H1 (cell line): ENCODE measurements around the gene PLIN4. TPM values are rescaled to one million over a fixed set of nuclear protein-coding genes. Genes with fewer than 3 reads are reported as not detected.
"Not testable (repeated sequence)": the region's sequence is repeated elsewhere in the genome, so short reads cannot be mapped to it uniquely, and the experiment has no call there.

Experiments
- CTCF ChIA-PET: fragments of 300-600 bp; sonication (Branson Sonifier 250); formaldehyde crosslinking; loops from one replicate; lab custom pipeline; 2021; ENCODE audit not compliant: partially characterized antibody; lab: Charles Lee
- POLR2A ChIA-PET: fragments of 300-600 bp; sonication (Branson Sonifier 250); formaldehyde crosslinking; loops from one replicate; lab custom pipeline; 2021; ENCODE audit warnings: inconsistent platforms; ENCODE audit not compliant: partially characterized antibody; lab: Charles Lee
- DNase-seq, 2 experiments: peaks; one replicate each; pipeline versions ENCODE4 v3.0.0 to v3.0.0-alpha.2; 2010 to 2022; ENCODE audit warnings: low spot score in 2 of 2, low read depth in 1 of 2, mixed read lengths in 1 of 2
- FAIRE-seq: peaks from 2 replicates; lab custom pipeline; 2011; peaks lifted over from hg19 to GRCh38; lab: Jason Lieb, UNC
- H2AFZ ChIP-seq: 2 replicates; pipeline ENCODE4 v1.8.1; 2012; ENCODE audit warnings: low read length, inconsistent platforms
- H2AK5ac ChIP-seq: 2 replicates; pipeline ENCODE4 v1.6.1; 2013; ENCODE audit warnings: low read depth, low read length
- H2BK120ac ChIP-seq: replicated peaks from 2 replicates; pipeline ENCODE3; 2013; ENCODE audit warnings: low read depth, low read length, inconsistent platforms
- H2BK12ac ChIP-seq: 2 replicates; pipeline ENCODE4 v1.6.1; 2013; ENCODE audit warnings: low read depth, low read length
- H2BK15ac ChIP-seq: 2 replicates; pipeline ENCODE4 v1.6.1; 2013; ENCODE audit warnings: low read length
- H2BK20ac ChIP-seq: 2 replicates; pipeline ENCODE4 v1.6.1; 2013; ENCODE audit warnings: low read length
- H2BK5ac ChIP-seq: 2 replicates; pipeline ENCODE4 v1.6.1; 2013; ENCODE audit warnings: low read depth, low read length
- H3K14ac ChIP-seq: 2 replicates; pipeline ENCODE4 v1.6.1; 2013; ENCODE audit warnings: inconsistent platforms; ENCODE audit not compliant: insufficient read length
- H3K18ac ChIP-seq: 2 replicates; pipeline ENCODE4 v1.6.1; 2013; ENCODE audit warnings: low read length; ENCODE audit errors: extremely low read depth
- H3K23ac ChIP-seq: 2 replicates; pipeline ENCODE4 v1.6.1; 2013; ENCODE audit warnings: inconsistent platforms; ENCODE audit not compliant: insufficient read length
- H3K23me2 ChIP-seq: 2 replicates; pipeline ENCODE4 v1.6.1; 2013; ENCODE audit warnings: low read depth, low read length
- H3K27ac ChIP-seq: 2 replicates; pipeline ENCODE4 v1.6.1; 2011; ENCODE audit warnings: low read depth, low read length, inconsistent platforms
- H3K27me3 ChIP-seq, 4 experiments: replicated peaks in 1 of 4; 1 replicate in 1 of 4; 2 replicates in 3 of 4; pipeline versions ENCODE4 v1.6.1 to v1.8.1; 2011 to 2013; ENCODE audit warnings: low read length in 3 of 4, mild to moderate bottlenecking in 3 of 4, inconsistent platforms in 2 of 4, mixed read lengths in 2 of 4, moderate library complexity in 1 of 4; ENCODE audit not compliant: control insufficient read depth in 3 of 4, insufficient read depth in 3 of 4; ENCODE audit errors: extremely low read depth in 1 of 4
- H3K36me3 ChIP-seq, 4 experiments: 2 replicates each; pipeline versions ENCODE4 v1.6.1 to v1.8.1; 2011 to 2013; ENCODE audit warnings: mild to moderate bottlenecking in 4 of 4, low read length in 3 of 4, moderate library complexity in 2 of 4, control low read depth in 1 of 4, inconsistent platforms in 1 of 4; ENCODE audit not compliant: insufficient read depth in 4 of 4, control insufficient read depth in 2 of 4
- H3K4ac ChIP-seq: replicated peaks from 2 replicates; pipeline ENCODE3; 2013; ENCODE audit warnings: low read length, low read depth, mixed read lengths, inconsistent platforms; ENCODE audit not compliant: insufficient read length
- H3K4me1 ChIP-seq, 4 experiments: replicated peaks in 1 of 4; 1 replicate in 1 of 4; 2 replicates in 3 of 4; pipeline versions ENCODE4 v1.6.1 to v1.8.1; 2011 to 2013; ENCODE audit warnings: low read length in 3 of 4, inconsistent platforms in 2 of 4, mixed read lengths in 1 of 4; ENCODE audit not compliant: insufficient read depth in 4 of 4, control insufficient read depth in 3 of 4
- H3K4me2 ChIP-seq, 2 experiments: 2 replicates each; pipeline versions ENCODE4 v1.6.1 to v1.8.1; 2011 to 2013; ENCODE audit warnings: low read depth in 2 of 2, low read length in 2 of 2, control low read depth in 1 of 2, inconsistent platforms in 1 of 2, mild to moderate bottlenecking in 1 of 2; ENCODE audit not compliant: insufficient read depth in 1 of 2
- H3K4me3 ChIP-seq, 4 experiments: fragments of 200-600, 300-600 bp in 1 of 4; sonication (generic), shearing (Covaris generic), sonication (Bioruptor Twin) in 1 of 4; 2 replicates each; pipeline versions ENCODE4 v1.5.1 to v1.8.1; 2011 to 2016; ENCODE audit warnings: low read length in 4 of 4, low read depth in 3 of 4, control low read depth in 2 of 4, inconsistent platforms in 2 of 4, mild to moderate bottlenecking in 2 of 4, mixed read lengths in 1 of 4, moderate library complexity in 1 of 4; ENCODE audit not compliant: insufficient read depth in 2 of 4; ENCODE audit errors: extremely low read depth in 1 of 4
- H3K56ac ChIP-seq: replicated peaks from 2 replicates; pipeline ENCODE3; 2013; ENCODE audit warnings: low read depth, mild to moderate bottlenecking, mixed read lengths, low read length, inconsistent platforms; ENCODE audit not compliant: insufficient read length
- H3K79me1 ChIP-seq: 2 replicates; pipeline ENCODE4 v1.6.1; 2013; ENCODE audit warnings: low read depth, low read length, control low read depth
- H3K79me2 ChIP-seq, 2 experiments: 2 replicates each; pipeline versions ENCODE4 v1.6.1 to v1.8.1; 2012 to 2013; ENCODE audit warnings: low read length in 2 of 2, mild to moderate bottlenecking in 2 of 2, inconsistent platforms in 1 of 2; ENCODE audit not compliant: insufficient read depth in 2 of 2, control insufficient read depth in 1 of 2
- H3K9ac ChIP-seq, 4 experiments: replicated peaks in 1 of 4; 1 replicate in 1 of 4; 2 replicates in 3 of 4; pipeline versions ENCODE4 v1.6.1 to v1.8.1; 2011 to 2013; ENCODE audit warnings: low read depth in 3 of 4, low read length in 3 of 4, control low read depth in 2 of 4, mild to moderate bottlenecking in 2 of 4, moderate library complexity in 2 of 4, inconsistent platforms in 1 of 4; ENCODE audit errors: extremely low read depth in 1 of 4
- H3K9me3 ChIP-seq, 2 experiments: 2 replicates each; pipeline versions ENCODE4 v1.6.1 to v1.8.1; 2012 to 2013; ENCODE audit warnings: mild to moderate bottlenecking in 2 of 2, moderate library complexity in 2 of 2, control low read depth in 1 of 2, inconsistent platforms in 1 of 2, low read depth in 1 of 2, low read length in 1 of 2, mixed read lengths in 1 of 2; ENCODE audit not compliant: insufficient read depth in 2 of 2
- H4K20me1 ChIP-seq, 2 experiments: replicated peaks in 1 of 2; 2 replicates each; pipeline versions ENCODE3 to v1.8.1; 2011 to 2013; ENCODE audit warnings: inconsistent platforms in 2 of 2, low read length in 2 of 2, mild to moderate bottlenecking in 1 of 2; ENCODE audit not compliant: insufficient read depth in 2 of 2, control insufficient read depth in 1 of 2
- H4K5ac ChIP-seq: 2 replicates; pipeline ENCODE4 v1.6.1; 2013; ENCODE audit warnings: low read length, low read depth, mixed read lengths, inconsistent platforms; ENCODE audit not compliant: insufficient read length
- H4K8ac ChIP-seq: 2 replicates; pipeline ENCODE4 v1.8.0; 2013; ENCODE audit warnings: mild to moderate bottlenecking, moderate library complexity, low read length, inconsistent platforms; ENCODE audit not compliant: insufficient read depth; ENCODE audit errors: extremely low read depth
- H4K91ac ChIP-seq: replicated peaks from 2 replicates; pipeline ENCODE3; 2013; ENCODE audit warnings: low read length, mixed read lengths, inconsistent platforms; ENCODE audit not compliant: insufficient read length
- WGBS, 2 experiments: shearing (Covaris generic) in 1 of 2; methylation state at CpG; one replicate each; pipeline versions ENCODE4 v1.1.6 to v1.1.7; 2013 to 2015; ENCODE audit warnings: low lambda C conversion rate in 2 of 2, mixed read lengths in 2 of 2, inconsistent platforms in 1 of 2, low coverage in 1 of 2, missing lambda C conversion rate in 1 of 2; ENCODE audit not compliant: insufficient replicate concordance in 2 of 2, insufficient coverage in 1 of 2, insufficient read length in 1 of 2; ENCODE audit errors: extremely low coverage in 1 of 2, missing lambda C conversion rate in 1 of 2; 5-methylcytosine and 5-hydroxymethylcytosine counted together
- polyA plus RNA-seq, 7 experiments: library from polyadenylated mRNA; depleted of rRNA in 3 of 7; stranded (reverse) in 5 of 7; unstranded in 2 of 7; fragments of >200 nt in 5 of 7; fragments of 200-250 nt in 2 of 7; gene quantifications; 1 replicate in 5 of 7; 2 replicates in 1 of 7; 4 replicates in 1 of 7; pipeline versions ENCODE4 v1.2.1 to v1.2.3, GENCODE V29; 2011 to 2013; ENCODE audit warnings: missing spikeins in 2 of 7, mixed read lengths in 2 of 7
- total RNA-seq: library from RNA; stranded (reverse); fragmentation: NEBNext Ultra II Directional; extraction: Animal tissue kit (Norgen Biotek cat#: 25700); gene quantifications from 2 replicates; pipeline ENCODE4 v1.2.1, GENCODE V29; 2021

The PLIN4 gene
- total and polyA plus RNA-seq, 2 of the 8 experiments (the other 6 are each of a cell fraction or from before 2014, with no cell fraction given) = 0.35 to 0.45 TPM

- H2BK120ac ChIP-seq, H2BK20ac ChIP-seq, H3K4me1 ChIP-seq, H3K9ac ChIP-seq, H3K56ac ChIP-seq, H3K14ac ChIP-seq, H3K4me3 ChIP-seq, H3K79me1 ChIP-seq, POLR2A ChIA-PET, H3K79me2 ChIP-seq, H3K23ac ChIP-seq, H3K27ac ChIP-seq, DNase-seq, H3K27me3 ChIP-seq, H2BK15ac ChIP-seq, H2AK5ac ChIP-seq, H2BK12ac ChIP-seq, H3K4ac ChIP-seq, H3K23me2 ChIP-seq, H3K18ac ChIP-seq, H2AFZ ChIP-seq, H3K4me2 ChIP-seq, H3K9me3 ChIP-seq, H2BK5ac ChIP-seq, H4K8ac ChIP-seq, H4K91ac ChIP-seq, FAIRE-seq, H4K5ac ChIP-seq, H3K36me3 ChIP-seq: not testable (repeated sequence)
- H4K20me1 ChIP-seq = peaks cover 11 to 14% of the 10 kb centered on the region in 2 experiments
- 92% methylated on average over 2 of the region's 5 CpGs; no CpG with 5 or more reads in 1 of the 2 experiments for WGBS, 2 experiments
- CTCF ChIA-PET = interaction anchor here (0.7 to 14.7 kb wide), 3 partner anchors 40 to 86 kb away, joined by 3 to 316 read pairs (median 4); no protein-coding TSS in a partner anchor
Measured at GRCh38 chr19:4563562-4563961, 45.3 kb upstream of the PLIN4 start.

GRCh38 chr19:4562085-4562484, 43.8 kb upstream of the PLIN4 start:
- H3K4me2 ChIP-seq, H4K91ac ChIP-seq, H2AK5ac ChIP-seq, H2BK5ac ChIP-seq, H3K23me2 ChIP-seq, H3K79me1 ChIP-seq, H2AFZ ChIP-seq, H2BK20ac ChIP-seq, H3K79me2 ChIP-seq, H3K56ac ChIP-seq, H3K14ac ChIP-seq, H3K9me3 ChIP-seq, H3K4ac ChIP-seq, H2BK15ac ChIP-seq, H2BK12ac ChIP-seq, H3K36me3 ChIP-seq, H3K9ac ChIP-seq, H2BK120ac ChIP-seq, H4K8ac ChIP-seq, FAIRE-seq, H3K4me3 ChIP-seq, H4K5ac ChIP-seq, H3K27me3 ChIP-seq, H3K27ac ChIP-seq, H3K4me1 ChIP-seq, H3K23ac ChIP-seq, H3K18ac ChIP-seq, DNase-seq: not testable (repeated sequence)
- POLR2A ChIA-PET = interaction anchor here (0.6 kb wide), 1 partner anchor 111 kb away, joined by 3 read pairs; no protein-coding TSS in a partner anchor
- CTCF ChIA-PET = interaction anchor here (0.9 to 1.4 kb wide), 3 partner anchors 30 to 74 kb away, joined by 3 to 9 read pairs (median 4); no protein-coding TSS in a partner anchor
- H4K20me1 ChIP-seq = peaks cover 15% of the 10 kb centered on the region in 2 experiments
- WGBS, 2 experiments = 94% methylated on average over 6 of the region's 7 CpGs; no CpG with 5 or more reads in 1 of the 2 experiments
